ENCODE results near the gene PACRGL. TPM values are rescaled to one million over a fixed set of nuclear protein-coding genes. Genes with fewer than 3 reads are reported as not detected.
"Not testable (repeated sequence)": the region's sequence is repeated elsewhere in the genome, so short reads cannot be mapped to it uniquely, and the experiment has no call there.

PACRGL gene
- total RNA-seq, 1 experiment from 2014 or later = 14.9 TPM

- Mint-ChIP-seq H3K4me1 (ENCODE audit: low read depth, unreplicated experiment) (no peaks in the 10 kb centered on the region), H3K36me3 (ENCODE audit: insufficient read depth, unreplicated experiment) (no peaks in the 10 kb centered on the region), H3K27ac (ENCODE audit: unreplicated experiment) (no peak overlapping the region), H3K4me3 (ENCODE audit: unreplicated experiment) (no peak overlapping the region), H3K9me3 (ENCODE audit: unreplicated experiment) (no peaks in the 10 kb centered on the region), H3K27me3 (ENCODE audit: insufficient read depth, unreplicated experiment) (no peaks in the 10 kb centered on the region)
- no peak overlapping the region for H3K4me3 ChIP-seq (ENCODE audit: low read depth, low read length)
- no peaks in the 10 kb centered on the region for H3K9me3 ChIP-seq
- no peaks in the 10 kb centered on the region for H3K27me3 ChIP-seq (replicated peaks; ENCODE audit: control insufficient read depth, insufficient read depth, low read length)
- peak; percentile 48 to 51 for TF ChIP-seq CTCF (IDR thresholded peaks at IDR 0.05; ENCODE audit: insufficient read depth in 1 of 2, low read depth in 1 of 2, low read length in 1 of 2, severe bottlenecking in 1 of 2, unreplicated experiment in 1 of 2)
- H3K36me3 ChIP-seq (ENCODE audit: control insufficient read depth, insufficient read depth, low read length) = no peaks in the 10 kb centered on the region
- ChIA-PET CTCF (interaction anchor here (0.6 to 1.9 kb wide), 8 partner anchors 12 to 697 kb away, joined by 3 to 12 read pairs (median 3); partner anchors contain the start of gene PACRGL), POLR2A (no interaction called here)
- peak in 1 of 2 experiments; percentile 55 for DNase-seq
- intact Hi-C loops (cut with micrococcal nuclease; ENCODE audit: unreplicated experiment) = loop anchor here (1.0 to 5.0 kb wide), 3 partner anchors 362 to 994 kb away; no protein-coding TSS in a partner anchor
- no TSS peak for BruUV-seq (replicated peaks)
- no peaks in the 10 kb centered on the region for H3K4me1 ChIP-seq
Observed at GRCh38 chr4:20773144-20773997, 73.1 kb downstream of the PACRGL start.

- DNase-seq = no peak
- no peaks in the 10 kb centered on the region for H3K9me3 ChIP-seq
- no peak overlapping the region for H3K4me3 ChIP-seq (ENCODE audit: low read depth, low read length)
- Mint-ChIP-seq H3K27me3 (ENCODE audit: insufficient read depth, unreplicated experiment) (no peaks in the 10 kb centered on the region), H3K9me3 (ENCODE audit: unreplicated experiment) (peaks cover 12% of the 10 kb centered on the region), H3K4me3 (ENCODE audit: unreplicated experiment) (no peak overlapping the region), H3K27ac (ENCODE audit: unreplicated experiment) (no peak overlapping the region), H3K4me1 (ENCODE audit: low read depth, unreplicated experiment) (no peaks in the 10 kb centered on the region), H3K36me3 (ENCODE audit: insufficient read depth, unreplicated experiment) (no peaks in the 10 kb centered on the region)
- no peaks in the 10 kb centered on the region for H3K4me1 ChIP-seq
- no peaks in the 10 kb centered on the region for H3K36me3 ChIP-seq (ENCODE audit: control insufficient read depth, insufficient read depth, low read length)
- POLR2A ChIA-PET = no interaction called here
- CTCF ChIA-PET = no interaction called here
- no TSS peak for BruUV-seq (replicated peaks)
- intact Hi-C loops (cut with micrococcal nuclease; ENCODE audit: unreplicated experiment) = no loop called here
- H3K27me3 ChIP-seq (replicated peaks; ENCODE audit: control insufficient read depth, insufficient read depth, low read length) = no peaks in the 10 kb centered on the region
- no peak for TF ChIP-seq CTCF (IDR thresholded peaks at IDR 0.05; ENCODE audit: insufficient read depth in 1 of 2, low read depth in 1 of 2, low read length in 1 of 2, severe bottlenecking in 1 of 2, unreplicated experiment in 1 of 2)
Observed at GRCh38 chr4:20778896-20779295, 78.6 kb downstream of the PACRGL start.

- intact Hi-C loops (cut with micrococcal nuclease; ENCODE audit: unreplicated experiment); H3K27me3 Mint-ChIP-seq (ENCODE audit: insufficient read depth, unreplicated experiment); H3K27ac Mint-ChIP-seq (ENCODE audit: unreplicated experiment); POLR2A ChIA-PET; BruUV-seq (replicated peaks); H3K4me3 ChIP-seq (ENCODE audit: low read depth, low read length); H3K4me1 ChIP-seq; H3K4me3 Mint-ChIP-seq (ENCODE audit: unreplicated experiment); CTCF ChIA-PET; H3K9me3 ChIP-seq; H3K36me3 Mint-ChIP-seq (ENCODE audit: insufficient read depth, unreplicated experiment); H3K27me3 ChIP-seq (replicated peaks; ENCODE audit: control insufficient read depth, insufficient read depth, low read length); H3K36me3 ChIP-seq (ENCODE audit: control insufficient read depth, insufficient read depth, low read length); DNase-seq; H3K4me1 Mint-ChIP-seq (ENCODE audit: low read depth, unreplicated experiment): not testable (repeated sequence)
- peaks cover 12% of the 10 kb centered on the region for H3K9me3 Mint-ChIP-seq (ENCODE audit: unreplicated experiment)
Observed at GRCh38 chr4:20783134-20783533, 82.9 kb downstream of the PACRGL start.
